ENCODE measurements around the gene FLAD1.

FLAD1 gene

GRCh38 chr1:154967331-154967950, 15.7 kb upstream of the FLAD1 start:
- no peak for DNase-seq (ENCODE audit: low spot score)
- no peaks in the 10 kb centered on the region for H3K27me3 ChIP-seq (ENCODE audit: insufficient read depth, poor library complexity, severe bottlenecking)
- peaks cover 32% of the 10 kb centered on the region for H3K4me1 ChIP-seq (ENCODE audit: insufficient read depth, poor library complexity, severe bottlenecking)
- H3K27ac ChIP-seq (ENCODE audit: poor library complexity, severe bottlenecking) = peak overlapping the region; percentile 99
- no peak overlapping the region for H3K4me3 ChIP-seq (ENCODE audit: severe bottlenecking)
- no peak for ATAC-seq (ENCODE audit: low read depth)
- no peaks in the 10 kb centered on the region for H3K9me3 ChIP-seq (ENCODE audit: severe bottlenecking)
- no peak for TF ChIP-seq CTCF (IDR thresholded peaks at IDR 0.05; ENCODE audit: poor library complexity, severe bottlenecking)
- peaks cover 70% of the 10 kb centered on the region for H3K36me3 ChIP-seq (ENCODE audit: low read depth)

DNA sequence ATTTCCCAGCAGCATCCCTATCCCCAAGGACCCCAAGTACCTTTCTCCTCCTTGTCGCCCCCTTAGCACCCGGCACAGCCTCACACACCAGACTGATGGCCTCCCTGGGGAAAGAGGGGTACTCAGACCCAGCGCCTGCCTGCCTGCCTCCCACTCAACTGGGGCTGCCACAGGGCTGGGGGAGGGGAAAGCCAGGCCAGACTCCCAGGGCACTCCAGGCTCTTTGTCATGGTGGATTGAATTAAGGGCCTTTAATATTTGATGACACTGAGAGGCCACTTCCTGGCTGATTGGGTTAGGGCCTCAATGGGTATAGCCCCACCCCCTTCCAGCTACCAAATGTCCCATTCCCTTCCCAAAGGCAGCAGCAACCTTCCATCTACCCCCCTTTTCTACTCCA, 14.4 kb upstream of the FLAD1 start:
- peaks cover 33% of the 10 kb centered on the region for H3K4me1 ChIP-seq (ENCODE audit: insufficient read depth, poor library complexity, severe bottlenecking)
- H3K27ac ChIP-seq (ENCODE audit: poor library complexity, severe bottlenecking) = peak overlapping the region; percentile 99
- TF ChIP-seq CTCF (IDR thresholded peaks at IDR 0.05; ENCODE audit: poor library complexity, severe bottlenecking) = no peak
- DNase-seq (ENCODE audit: low spot score) (no peak), ATAC-seq (ENCODE audit: low read depth) (no peak)
- no peaks in the 10 kb centered on the region for H3K9me3 ChIP-seq (ENCODE audit: severe bottlenecking)
- peak overlapping the region; percentile 57 for H3K4me3 ChIP-seq (ENCODE audit: severe bottlenecking)
- peaks cover 57% of the 10 kb centered on the region for H3K36me3 ChIP-seq (ENCODE audit: low read depth)
- H3K27me3 ChIP-seq (ENCODE audit: insufficient read depth, poor library complexity, severe bottlenecking) = no peaks in the 10 kb centered on the region

- H3K36me3 ChIP-seq (ENCODE audit: low read depth) = peaks cover 52% of the 10 kb centered on the region
- H3K9me3 ChIP-seq (ENCODE audit: severe bottlenecking) = no peaks in the 10 kb centered on the region
- H3K27me3 ChIP-seq (ENCODE audit: insufficient read depth, poor library complexity, severe bottlenecking) = no peaks in the 10 kb centered on the region
- peak overlapping the region; percentile 99 for H3K27ac ChIP-seq (ENCODE audit: poor library complexity, severe bottlenecking)
- ATAC-seq (ENCODE audit: low read depth) (no peak), DNase-seq (ENCODE audit: low spot score) (no peak)
- H3K4me3 ChIP-seq (ENCODE audit: severe bottlenecking) = peak overlapping the region; percentile 57
- TF ChIP-seq CTCF (IDR thresholded peaks at IDR 0.05; ENCODE audit: poor library complexity, severe bottlenecking) = no peak
- H3K4me1 ChIP-seq (ENCODE audit: insufficient read depth, poor library complexity, severe bottlenecking) = peaks cover 33% of the 10 kb centered on the region
Measured at GRCh38 chr1:154969246-154969645, 13.9 kb upstream of the FLAD1 start.

- peaks cover 45% of the 10 kb centered on the region for H3K36me3 ChIP-seq (ENCODE audit: low read depth)
- no peak for ATAC-seq (ENCODE audit: low read depth)
- DNase-seq (ENCODE audit: low spot score) = no peak
- peak overlapping the region; percentile 57 for H3K4me3 ChIP-seq (ENCODE audit: severe bottlenecking)
- H3K27me3 ChIP-seq (ENCODE audit: insufficient read depth, poor library complexity, severe bottlenecking) = no peaks in the 10 kb centered on the region
- H3K4me1 ChIP-seq (ENCODE audit: insufficient read depth, poor library complexity, severe bottlenecking) = peaks cover 33% of the 10 kb centered on the region
- TF ChIP-seq CTCF (IDR thresholded peaks at IDR 0.05; ENCODE audit: poor library complexity, severe bottlenecking) = no peak
- H3K27ac ChIP-seq (ENCODE audit: poor library complexity, severe bottlenecking) = peak overlapping the region; percentile 99
- no peaks in the 10 kb centered on the region for H3K9me3 ChIP-seq (ENCODE audit: severe bottlenecking)
Measured at GRCh38 chr1:154969860-154970452, 13.2 kb upstream of the FLAD1 start.
